GM18861 (cell line): ENCODE data around the gene NEK6.

Experiments used
- ATAC-seq: cut with Tn5 transposase; IDR thresholded peaks from one replicate; pipeline ENCODE4 v1.9.1; 2021; ENCODE audit not compliant: unreplicated experiment

The NEK6 gene

GRCh38 chr9:124368692-124369091 lies 110.9 kb downstream of the NEK6 start:
- no peak for ATAC-seq

GRCh38 chr9:124369231-124369797 lies 111.6 kb downstream of the NEK6 start:
- no peak for ATAC-seq

GRCh38 chr9:124370896-124371582 lies 113.3 kb downstream of the NEK6 start:
- no peak for ATAC-seq

- ATAC-seq = no peak
Observed at GRCh38 chr9:124372038-124372437, 114.3 kb downstream of the NEK6 start.

- no peak for ATAC-seq
Observed at GRCh38 chr9:124373386-124373785, 115.6 kb downstream of the NEK6 start.

- no peak for ATAC-seq
Observed at GRCh38 chr9:124373851-124374250, 116.1 kb downstream of the NEK6 start.

GRCh38 chr9:124375726-124376125 lies 118.0 kb downstream of the NEK6 start:
- no peak for ATAC-seq

- ATAC-seq = no peak
Observed at GRCh38 chr9:124376329-124376728, 118.6 kb downstream of the NEK6 start.

- ATAC-seq = no peak
Observed at GRCh38 chr9:124377551-124378406, 120.0 kb downstream of the NEK6 start.

GRCh38 chr9:124381170-124381945 lies 123.6 kb downstream of the NEK6 start:
- ATAC-seq = no peak

- ATAC-seq = no peak
Observed at GRCh38 chr9:124384210-124384609, 126.5 kb downstream of the NEK6 start.

GRCh38 chr9:124384846-124385245 lies 127.1 kb downstream of the NEK6 start:
- no peak for ATAC-seq

- no peak for ATAC-seq
Observed at GRCh38 chr9:124385623-124386022, 127.9 kb downstream of the NEK6 start.

- ATAC-seq = no peak
Observed at GRCh38 chr9:124386201-124386600, 128.5 kb downstream of the NEK6 start.

GRCh38 chr9:124388275-124389048 lies 130.7 kb downstream of the NEK6 start:
- no peak for ATAC-seq

GRCh38 chr9:124389146-124389939 lies 131.6 kb downstream of the NEK6 start:
- ATAC-seq = no peak

- no peak for ATAC-seq
Observed at GRCh38 chr9:124390794-124391658, 133.3 kb downstream of the NEK6 start.

- ATAC-seq = no peak
Observed at GRCh38 chr9:124392254-124392870, 134.6 kb downstream of the NEK6 start.
